ENCODE measurements around the gene YEATS2.

The YEATS2 gene

DNA sequence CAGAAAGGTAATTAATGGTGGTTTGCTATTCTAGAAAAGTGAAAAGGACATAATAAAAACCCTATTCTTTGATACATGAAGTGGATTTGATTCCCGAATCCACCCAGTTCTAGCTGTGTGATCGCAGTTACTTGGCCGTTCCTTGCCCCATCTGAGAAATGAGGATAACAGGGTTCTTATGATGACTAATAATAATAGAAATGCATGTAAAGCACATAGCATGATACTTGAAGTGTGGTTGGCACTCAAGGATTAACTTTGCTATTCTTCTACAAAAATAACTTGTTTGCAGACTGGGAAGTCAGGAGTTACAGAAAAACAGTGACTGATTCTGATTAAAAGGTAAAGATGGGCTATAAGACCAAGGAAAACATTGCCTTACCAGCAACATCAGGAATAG lies 160.3 kb downstream of the YEATS2 start:
- H3K4me3 ChIP-seq (replicated peaks; ENCODE audit: insufficient read depth, low read length), result no peak overlapping the region
- no peak for DNase-seq (ENCODE audit: low read depth in 1 of 2, low spot score in 1 of 2)
- no peak overlapping the region for H3K27ac ChIP-seq (replicated peaks)
- TF ChIP-seq SPI1 (IDR thresholded peaks at IDR 0.05; ENCODE audit: borderline replicate concordance, low read depth) (no peak), GABPA (IDR thresholded peaks at IDR 0.05; ENCODE audit: low read depth) (no peak), POLR2AphosphoS5 (IDR thresholded peaks at IDR 0.05; ENCODE audit: low read depth) (no peak)
- TF ChIP-seq, protein P1, sequence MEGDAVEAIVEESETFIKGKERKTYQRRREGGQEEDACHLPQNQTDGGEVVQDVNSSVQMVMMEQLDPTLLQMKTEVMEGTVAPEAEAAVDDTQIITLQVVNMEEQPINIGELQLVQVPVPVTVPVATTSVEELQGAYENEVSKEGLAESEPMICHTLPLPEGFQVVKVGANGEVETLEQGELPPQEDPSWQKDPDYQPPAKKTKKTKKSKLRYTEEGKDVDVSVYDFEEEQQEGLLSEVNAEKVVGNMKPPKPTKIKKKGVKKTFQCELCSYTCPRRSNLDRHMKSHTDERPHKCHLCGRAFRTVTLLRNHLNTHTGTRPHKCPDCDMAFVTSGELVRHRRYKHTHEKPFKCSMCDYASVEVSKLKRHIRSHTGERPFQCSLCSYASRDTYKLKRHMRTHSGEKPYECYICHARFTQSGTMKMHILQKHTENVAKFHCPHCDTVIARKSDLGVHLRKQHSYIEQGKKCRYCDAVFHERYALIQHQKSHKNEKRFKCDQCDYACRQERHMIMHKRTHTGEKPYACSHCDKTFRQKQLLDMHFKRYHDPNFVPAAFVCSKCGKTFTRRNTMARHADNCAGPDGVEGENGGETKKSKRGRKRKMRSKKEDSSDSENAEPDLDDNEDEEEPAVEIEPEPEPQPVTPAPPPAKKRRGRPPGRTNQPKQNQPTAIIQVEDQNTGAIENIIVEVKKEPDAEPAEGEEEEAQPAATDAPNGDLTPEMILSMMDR (IDR thresholded peaks at IDR 0.05; ENCODE audit: insufficient read depth, low read length), result no peak
- TF ChIP-seq, protein P2, sequence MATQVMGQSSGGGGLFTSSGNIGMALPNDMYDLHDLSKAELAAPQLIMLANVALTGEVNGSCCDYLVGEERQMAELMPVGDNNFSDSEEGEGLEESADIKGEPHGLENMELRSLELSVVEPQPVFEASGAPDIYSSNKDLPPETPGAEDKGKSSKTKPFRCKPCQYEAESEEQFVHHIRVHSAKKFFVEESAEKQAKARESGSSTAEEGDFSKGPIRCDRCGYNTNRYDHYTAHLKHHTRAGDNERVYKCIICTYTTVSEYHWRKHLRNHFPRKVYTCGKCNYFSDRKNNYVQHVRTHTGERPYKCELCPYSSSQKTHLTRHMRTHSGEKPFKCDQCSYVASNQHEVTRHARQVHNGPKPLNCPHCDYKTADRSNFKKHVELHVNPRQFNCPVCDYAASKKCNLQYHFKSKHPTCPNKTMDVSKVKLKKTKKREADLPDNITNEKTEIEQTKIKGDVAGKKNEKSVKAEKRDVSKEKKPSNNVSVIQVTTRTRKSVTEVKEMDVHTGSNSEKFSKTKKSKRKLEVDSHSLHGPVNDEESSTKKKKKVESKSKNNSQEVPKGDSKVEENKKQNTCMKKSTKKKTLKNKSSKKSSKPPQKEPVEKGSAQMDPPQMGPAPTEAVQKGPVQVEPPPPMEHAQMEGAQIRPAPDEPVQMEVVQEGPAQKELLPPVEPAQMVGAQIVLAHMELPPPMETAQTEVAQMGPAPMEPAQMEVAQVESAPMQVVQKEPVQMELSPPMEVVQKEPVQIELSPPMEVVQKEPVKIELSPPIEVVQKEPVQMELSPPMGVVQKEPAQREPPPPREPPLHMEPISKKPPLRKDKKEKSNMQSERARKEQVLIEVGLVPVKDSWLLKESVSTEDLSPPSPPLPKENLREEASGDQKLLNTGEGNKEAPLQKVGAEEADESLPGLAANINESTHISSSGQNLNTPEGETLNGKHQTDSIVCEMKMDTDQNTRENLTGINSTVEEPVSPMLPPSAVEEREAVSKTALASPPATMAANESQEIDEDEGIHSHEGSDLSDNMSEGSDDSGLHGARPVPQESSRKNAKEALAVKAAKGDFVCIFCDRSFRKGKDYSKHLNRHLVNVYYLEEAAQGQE (IDR thresholded peaks at IDR 0.05; ENCODE audit: insufficient replicate concordance, low read depth), result no peak
- H3K27me3 ChIP-seq (ENCODE audit: insufficient read depth, poor library complexity, severe bottlenecking), result no peaks in the 10 kb centered on the region
